Fibroblast of mammary gland (primary cell): ENCODE measurements around the gene PRR12.

Source experiments
- DNase-seq: peaks from one replicate; pipeline ENCODE4 v3.0.0-alpha.2; 2010; ENCODE audit warnings: low read depth
- H3K4me3 ChIP-seq: 2 replicates; pipeline ENCODE4 v1.5.1; 2011; ENCODE audit warnings: low read depth, mild to moderate bottlenecking, low read length, moderate library complexity; ENCODE audit not compliant: control insufficient read depth
- CTCF ChIP-seq: conservative IDR thresholded peaks from 2 replicates; pipeline ENCODE4 v1.5.1; 2011; ENCODE audit warnings: low read depth, low read length, inconsistent platforms; ENCODE audit not compliant: control insufficient read depth, insufficient read depth

PRR12 gene

DNA sequence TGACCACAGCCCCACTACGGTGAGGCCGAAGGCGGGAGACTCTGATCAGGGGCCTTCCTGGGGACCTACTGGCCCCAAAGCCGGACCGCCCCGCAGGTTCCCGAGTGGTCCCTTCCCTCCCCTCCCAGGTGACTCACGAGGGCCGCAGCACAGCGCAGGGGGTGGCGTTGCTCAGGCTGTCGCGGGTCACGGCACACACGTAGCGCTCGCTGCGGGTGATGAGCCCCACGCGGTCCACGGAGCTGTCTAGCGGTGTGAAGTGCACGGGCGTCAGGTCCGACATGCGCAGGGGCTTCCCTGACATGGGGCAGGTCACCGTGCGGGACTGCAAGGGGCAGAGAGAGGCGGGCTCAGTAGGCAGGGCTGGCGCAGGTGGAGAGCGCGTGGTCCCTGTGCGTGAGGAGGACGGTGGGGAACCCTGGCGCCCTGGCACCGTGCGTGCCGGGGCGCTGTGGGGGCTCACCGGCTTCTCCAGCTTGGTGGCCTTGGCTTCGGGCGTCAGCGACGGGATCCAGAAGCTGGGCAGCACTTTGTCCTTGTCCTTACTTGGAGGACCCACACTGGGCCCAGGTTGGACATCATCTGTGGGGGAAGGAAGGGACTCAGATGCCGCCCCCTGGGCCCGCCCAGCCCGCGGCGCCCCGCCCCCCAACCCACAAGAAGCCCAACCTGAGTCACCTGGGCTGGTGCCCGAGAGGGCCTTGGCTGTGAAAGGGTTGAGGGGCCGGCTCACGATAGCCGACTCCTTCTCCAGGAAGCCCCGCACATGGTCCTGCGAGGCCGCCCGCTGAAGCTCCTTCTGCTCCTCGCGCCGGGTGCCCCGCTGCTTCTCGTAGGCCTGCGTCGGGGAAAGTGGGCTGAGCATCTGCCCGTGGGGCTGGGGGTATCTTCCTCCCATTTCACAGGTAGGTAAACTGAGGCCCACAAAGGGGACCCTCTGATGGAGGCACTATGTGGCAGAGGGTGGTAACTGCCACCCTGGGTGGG lies 34.3 kb upstream of the PRR12 start:
- DNase-seq = peak; percentile 30
- no peak overlapping the region for H3K4me3 ChIP-seq
- no peak for TF ChIP-seq CTCF

DNA sequence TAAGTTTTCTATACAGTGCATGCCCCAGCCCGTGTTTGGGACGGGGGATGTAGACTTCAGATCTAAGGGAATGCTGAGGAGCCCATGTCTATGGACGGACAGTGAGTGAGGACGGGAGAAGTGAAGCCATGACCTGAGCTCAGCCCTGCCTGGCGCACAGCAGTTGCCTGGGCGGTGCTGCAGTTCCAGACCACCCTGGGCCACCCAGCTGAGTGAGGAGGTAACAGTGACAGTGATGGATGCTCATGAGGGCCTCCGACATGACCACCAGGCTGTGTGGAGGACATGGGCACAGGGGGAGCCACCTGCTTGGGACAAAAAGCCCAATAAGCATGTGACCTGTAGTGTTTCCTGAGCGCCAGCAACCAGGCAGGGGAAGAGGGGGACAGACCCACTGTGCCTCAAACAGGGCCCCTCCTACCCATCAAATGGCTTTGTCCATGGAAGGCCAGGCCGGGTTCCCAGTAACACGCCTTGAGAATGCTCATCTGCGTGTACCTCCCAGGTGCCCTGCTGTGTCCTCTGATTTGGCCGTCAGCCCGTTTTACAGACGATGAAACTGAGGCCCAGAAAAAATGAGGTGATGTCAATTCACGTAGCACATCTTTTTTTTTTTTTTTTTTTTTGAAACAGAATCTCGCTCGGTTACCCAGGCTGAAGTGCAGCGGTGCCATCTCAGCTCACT lies 33.2 kb upstream of the PRR12 start:
- no peak for TF ChIP-seq CTCF
- DNase-seq = no peak
- H3K4me3 ChIP-seq = no peak overlapping the region

- no peak for DNase-seq
- no peak overlapping the region for H3K4me3 ChIP-seq
- TF ChIP-seq CTCF = no peak
Observed at GRCh38 chr19:49558591-49558990, 32.4 kb upstream of the PRR12 start.

DNA sequence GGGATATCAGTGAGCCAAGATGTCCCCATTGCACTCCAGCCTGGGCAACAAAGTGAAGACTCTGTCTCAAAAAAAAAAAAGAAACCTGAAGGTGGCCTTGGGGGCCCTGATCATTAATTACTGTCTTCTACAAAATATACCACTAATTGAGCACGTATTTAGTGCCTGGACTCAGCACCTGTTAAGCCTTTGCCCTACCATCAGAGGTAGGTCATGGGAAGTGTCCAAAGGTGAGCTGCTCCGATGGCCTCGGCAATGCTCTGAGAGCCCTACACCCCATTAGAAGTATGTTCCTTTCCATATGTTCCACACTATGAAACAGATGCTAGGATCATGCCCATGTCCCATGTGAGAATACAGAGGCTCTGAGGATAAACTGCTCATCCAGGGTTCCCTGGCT lies 31.5 kb upstream of the PRR12 start:
- no peak for TF ChIP-seq CTCF
- H3K4me3 ChIP-seq = no peak overlapping the region
- DNase-seq = no peak

DNA sequence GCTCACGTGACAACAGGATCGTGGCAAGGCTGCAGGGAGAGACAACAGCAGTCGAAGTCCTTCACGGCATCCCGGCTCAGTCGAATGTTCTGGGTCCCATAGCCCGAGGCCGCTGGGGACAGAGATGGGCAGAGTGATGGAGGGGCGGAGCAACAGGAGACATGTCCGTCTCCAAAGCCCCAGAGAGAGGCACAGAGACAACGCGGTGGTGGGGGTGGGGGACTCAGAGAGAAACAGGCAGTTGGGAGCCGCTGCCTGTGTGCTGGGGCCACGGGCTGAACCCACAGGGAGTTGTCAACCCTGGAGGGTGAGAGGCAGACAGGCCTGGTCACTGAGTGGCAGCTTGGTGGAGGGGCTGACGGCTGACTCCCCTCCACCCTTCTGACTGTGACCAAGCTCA lies 31.1 kb upstream of the PRR12 start:
- no peak for DNase-seq
- TF ChIP-seq CTCF = no peak
- H3K4me3 ChIP-seq = no peak overlapping the region

DNA sequence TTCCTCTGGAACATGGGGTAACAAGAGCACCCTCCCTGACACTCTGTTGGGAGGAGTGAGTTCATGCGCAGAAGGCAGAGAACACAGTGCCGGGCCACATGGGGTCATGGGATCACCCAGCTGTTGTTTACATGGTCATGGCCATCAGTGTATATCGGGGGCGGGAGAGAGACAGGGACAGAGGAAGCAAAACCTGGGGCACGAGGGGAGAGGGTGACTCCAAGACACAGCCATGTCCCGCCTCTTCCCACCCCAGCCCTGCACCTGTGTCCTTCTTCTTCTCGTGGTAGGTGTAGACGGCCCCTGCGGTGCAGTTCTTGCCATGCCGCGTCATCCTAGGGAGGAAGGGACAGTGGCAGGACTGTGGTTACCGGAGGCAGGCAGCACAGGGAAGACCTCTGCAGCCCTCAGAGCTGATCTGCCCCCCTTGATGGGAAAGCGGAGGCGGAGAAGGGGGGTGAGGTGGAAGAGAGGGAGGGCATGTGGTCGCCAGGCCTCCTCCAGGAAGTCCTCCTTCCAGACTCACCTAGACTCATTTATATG lies 30.6 kb upstream of the PRR12 start:
- no peak for TF ChIP-seq CTCF
- no peak for DNase-seq
- H3K4me3 ChIP-seq = no peak overlapping the region
